NCI-H510A treated with DMSO at 0.1 percent for 48 hours (cell line): ENCODE data around the gene LCP1.
A peak's percentile ranks its signal among the peaks of the same experiment; 100 is the strongest.

Source experiments
- DNase-seq: peaks from one replicate; lab custom pipeline; 2025; lab: John Stamatoyannopoulos, UW

The LCP1 gene

GRCh38 chr13:46158983-46159382, 23.0 kb downstream of the LCP1 start:
- no peak for DNase-seq

GRCh38 chr13:46158222-46158621, 23.8 kb downstream of the LCP1 start:
- DNase-seq = no peak

GRCh38 chr13:46154136-46154801, 27.7 kb downstream of the LCP1 start:
- DNase-seq = no peak

GRCh38 chr13:46152627-46153328, 29.2 kb downstream of the LCP1 start:
- DNase-seq = no peak

GRCh38 chr13:46150134-46150693, 31.8 kb downstream of the LCP1 start:
- DNase-seq = no peak

GRCh38 chr13:46149272-46150133, 32.5 kb downstream of the LCP1 start:
- no peak for DNase-seq

- no peak for DNase-seq
Observed at GRCh38 chr13:46146898-46147297, 35.1 kb downstream of the LCP1 start.

- DNase-seq = no peak
Observed at GRCh38 chr13:46145950-46146349, 36.0 kb downstream of the LCP1 start.

GRCh38 chr13:46145135-46145534, 36.8 kb downstream of the LCP1 start:
- DNase-seq = no peak

GRCh38 chr13:46143184-46143701, 38.7 kb downstream of the LCP1 start:
- no peak for DNase-seq

- no peak for DNase-seq
Observed at GRCh38 chr13:46142776-46143175, 39.2 kb downstream of the LCP1 start.

GRCh38 chr13:46140044-46140443, 41.9 kb downstream of the LCP1 start:
- DNase-seq = no peak

- no peak for DNase-seq
Observed at GRCh38 chr13:46137627-46138317, 44.2 kb downstream of the LCP1 start.

GRCh38 chr13:46136688-46137087, 45.3 kb downstream of the LCP1 start:
- no peak for DNase-seq

GRCh38 chr13:46134961-46135522, 46.9 kb downstream of the LCP1 start:
- peak; percentile 84 for DNase-seq

GRCh38 chr13:46134494-46134893, 47.5 kb downstream of the LCP1 start:
- DNase-seq = no peak

- DNase-seq = no peak
Observed at GRCh38 chr13:46132109-46132508, 49.9 kb downstream of the LCP1 start.

GRCh38 chr13:46131705-46132104, 50.3 kb downstream of the LCP1 start:
- DNase-seq = no peak

- no peak for DNase-seq
Observed at GRCh38 chr13:46129955-46130618, 51.9 kb downstream of the LCP1 start.

GRCh38 chr13:46129124-46129523, 52.9 kb downstream of the LCP1 start:
- DNase-seq = no peak
